ENCODE results near the gene GP5.

DNA sequence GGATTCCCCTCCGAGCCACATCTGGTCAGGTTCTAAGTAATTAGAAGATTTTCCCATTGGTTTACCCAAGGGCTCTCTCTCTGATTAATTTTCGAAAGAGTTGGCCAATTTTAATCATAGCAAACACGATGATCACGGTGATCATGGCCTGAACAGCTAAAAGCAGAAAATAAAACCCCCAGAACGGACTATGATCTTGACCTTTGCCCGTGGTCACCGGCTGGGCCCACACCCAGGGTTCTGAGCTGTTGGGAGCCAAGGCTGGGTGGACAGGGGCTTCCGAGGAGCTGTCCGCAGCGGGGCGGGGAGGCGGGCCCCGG is 2.6 kb downstream of the GP5 start:
- TF ChIP-seq EZH2 (IDR thresholded peaks at IDR 0.05; ENCODE audit: insufficient read depth, poor library complexity, severe bottlenecking): no peak
- no peak for TF ChIP-seq EZH2phosphoT487 (IDR thresholded peaks at IDR 0.05; ENCODE audit: insufficient read depth, low read depth)

Measured in GM23248 (cell line).